HL-60 (cell line): Measurements from ENCODE around the gene DPCD.
A peak's percentile ranks its signal among the peaks of the same experiment; 100 is the strongest.
"Not testable (repeated sequence)": the region's sequence is repeated elsewhere in the genome, so short reads cannot be mapped to it uniquely, and the experiment has no call there.

Experiments used
- DNase-seq, 2 experiments: peaks; one replicate each; pipeline ENCODE4 v3.0.0-alpha.2; 2010 to 2020; ENCODE audit warnings: low read depth in 1 of 2, low spot score in 1 of 2
- H3K27ac ChIP-seq: fragments of 250-450 bp; sonication (Bioruptor Pico); replicated peaks from 2 replicates; pipeline ENCODE4 v1.5.1; 2020; ENCODE audit warnings: mild to moderate bottlenecking, moderate library complexity
- H3K27me3 ChIP-seq: fragments of 250-450 bp; sonication (Bioruptor Pico); 2 replicates; pipeline ENCODE4 v1.5.1; 2021; ENCODE audit warnings: mild to moderate bottlenecking, moderate library complexity; ENCODE audit not compliant: insufficient read depth, poor library complexity, severe bottlenecking
- H3K4me3 ChIP-seq: replicated peaks from 2 replicates; pipeline ENCODE4 v1.5.1; 2011; ENCODE audit warnings: mild to moderate bottlenecking, control low read depth, low read length; ENCODE audit not compliant: insufficient read depth
- GABPA ChIP-seq: IDR thresholded peaks from 2 replicates; pipeline ENCODE4 v1.6.1; 2012; ENCODE audit warnings: low read depth
- POLR2AphosphoS5 ChIP-seq: IDR thresholded peaks from 2 replicates; pipeline ENCODE4 v1.6.1; 2012; ENCODE audit warnings: low read depth
- SPI1 ChIP-seq: IDR thresholded peaks from 2 replicates; pipeline ENCODE4 v1.6.1; 2012; ENCODE audit warnings: low read depth, mild to moderate bottlenecking, borderline replicate concordance
- TF ChIP-seq, protein P1 (sequence below): IDR thresholded peaks from 2 replicates; pipeline ENCODE4 v1.6.1; 2012; ENCODE audit warnings: low read depth; ENCODE audit not compliant: insufficient replicate concordance
- TF ChIP-seq, protein P2 (sequence below): IDR thresholded peaks from one replicate; pipeline ENCODE4 v1.5.1; 2011; ENCODE audit warnings: low read length, control low read depth, inconsistent platforms; ENCODE audit not compliant: insufficient read depth

DPCD gene

DNA sequence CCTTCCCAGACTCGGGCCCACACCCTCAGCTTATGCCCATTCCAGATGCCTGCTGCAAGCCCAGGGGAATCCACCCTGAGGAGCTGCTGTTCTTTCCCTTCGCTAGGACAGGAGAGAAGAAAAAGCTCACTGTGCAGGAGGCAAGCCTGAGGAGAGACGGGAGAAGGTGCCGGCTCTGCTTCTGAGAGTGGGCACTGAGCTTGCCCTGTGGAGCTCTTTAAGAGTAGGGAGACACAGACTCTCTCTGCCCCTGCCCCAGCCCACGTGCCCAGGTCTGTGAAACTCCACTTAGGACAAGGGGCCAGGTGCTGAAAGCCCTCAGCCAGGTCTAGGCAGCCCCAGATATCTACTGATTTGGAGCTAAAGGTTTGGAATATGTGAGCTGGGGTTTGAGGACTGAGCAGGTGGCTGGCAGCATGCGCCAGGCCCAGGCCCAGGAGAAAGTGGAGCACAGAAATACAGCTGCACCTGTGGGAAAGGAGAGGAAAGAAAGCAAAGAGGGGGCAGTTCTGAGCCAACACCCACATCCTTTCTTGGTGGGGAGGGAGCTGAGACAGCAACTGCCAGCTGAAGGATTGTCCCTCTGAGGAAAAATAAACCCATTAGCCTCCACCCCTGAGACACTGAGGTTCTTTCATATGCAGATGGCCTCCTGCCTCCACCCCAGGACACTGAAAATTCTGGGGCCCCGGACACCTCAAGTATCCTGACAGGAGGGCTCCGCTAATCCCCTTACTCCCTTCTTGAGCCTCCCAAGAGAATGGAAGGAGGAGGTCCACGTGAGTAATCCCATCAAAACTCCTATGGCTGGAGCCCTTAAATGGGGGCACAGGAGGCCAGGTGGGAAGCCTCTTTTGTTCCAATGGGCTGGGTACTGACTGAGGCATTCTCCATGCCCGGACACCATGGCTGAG is 7.4 kb upstream of the DPCD start:
- no peak overlapping the region for H3K4me3 ChIP-seq
- no peak for TF ChIP-seq POLR2AphosphoS5
- TF ChIP-seq, protein P1, sequence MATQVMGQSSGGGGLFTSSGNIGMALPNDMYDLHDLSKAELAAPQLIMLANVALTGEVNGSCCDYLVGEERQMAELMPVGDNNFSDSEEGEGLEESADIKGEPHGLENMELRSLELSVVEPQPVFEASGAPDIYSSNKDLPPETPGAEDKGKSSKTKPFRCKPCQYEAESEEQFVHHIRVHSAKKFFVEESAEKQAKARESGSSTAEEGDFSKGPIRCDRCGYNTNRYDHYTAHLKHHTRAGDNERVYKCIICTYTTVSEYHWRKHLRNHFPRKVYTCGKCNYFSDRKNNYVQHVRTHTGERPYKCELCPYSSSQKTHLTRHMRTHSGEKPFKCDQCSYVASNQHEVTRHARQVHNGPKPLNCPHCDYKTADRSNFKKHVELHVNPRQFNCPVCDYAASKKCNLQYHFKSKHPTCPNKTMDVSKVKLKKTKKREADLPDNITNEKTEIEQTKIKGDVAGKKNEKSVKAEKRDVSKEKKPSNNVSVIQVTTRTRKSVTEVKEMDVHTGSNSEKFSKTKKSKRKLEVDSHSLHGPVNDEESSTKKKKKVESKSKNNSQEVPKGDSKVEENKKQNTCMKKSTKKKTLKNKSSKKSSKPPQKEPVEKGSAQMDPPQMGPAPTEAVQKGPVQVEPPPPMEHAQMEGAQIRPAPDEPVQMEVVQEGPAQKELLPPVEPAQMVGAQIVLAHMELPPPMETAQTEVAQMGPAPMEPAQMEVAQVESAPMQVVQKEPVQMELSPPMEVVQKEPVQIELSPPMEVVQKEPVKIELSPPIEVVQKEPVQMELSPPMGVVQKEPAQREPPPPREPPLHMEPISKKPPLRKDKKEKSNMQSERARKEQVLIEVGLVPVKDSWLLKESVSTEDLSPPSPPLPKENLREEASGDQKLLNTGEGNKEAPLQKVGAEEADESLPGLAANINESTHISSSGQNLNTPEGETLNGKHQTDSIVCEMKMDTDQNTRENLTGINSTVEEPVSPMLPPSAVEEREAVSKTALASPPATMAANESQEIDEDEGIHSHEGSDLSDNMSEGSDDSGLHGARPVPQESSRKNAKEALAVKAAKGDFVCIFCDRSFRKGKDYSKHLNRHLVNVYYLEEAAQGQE, result no peak
- TF ChIP-seq, protein P2, sequence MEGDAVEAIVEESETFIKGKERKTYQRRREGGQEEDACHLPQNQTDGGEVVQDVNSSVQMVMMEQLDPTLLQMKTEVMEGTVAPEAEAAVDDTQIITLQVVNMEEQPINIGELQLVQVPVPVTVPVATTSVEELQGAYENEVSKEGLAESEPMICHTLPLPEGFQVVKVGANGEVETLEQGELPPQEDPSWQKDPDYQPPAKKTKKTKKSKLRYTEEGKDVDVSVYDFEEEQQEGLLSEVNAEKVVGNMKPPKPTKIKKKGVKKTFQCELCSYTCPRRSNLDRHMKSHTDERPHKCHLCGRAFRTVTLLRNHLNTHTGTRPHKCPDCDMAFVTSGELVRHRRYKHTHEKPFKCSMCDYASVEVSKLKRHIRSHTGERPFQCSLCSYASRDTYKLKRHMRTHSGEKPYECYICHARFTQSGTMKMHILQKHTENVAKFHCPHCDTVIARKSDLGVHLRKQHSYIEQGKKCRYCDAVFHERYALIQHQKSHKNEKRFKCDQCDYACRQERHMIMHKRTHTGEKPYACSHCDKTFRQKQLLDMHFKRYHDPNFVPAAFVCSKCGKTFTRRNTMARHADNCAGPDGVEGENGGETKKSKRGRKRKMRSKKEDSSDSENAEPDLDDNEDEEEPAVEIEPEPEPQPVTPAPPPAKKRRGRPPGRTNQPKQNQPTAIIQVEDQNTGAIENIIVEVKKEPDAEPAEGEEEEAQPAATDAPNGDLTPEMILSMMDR, result no peak
- DNase-seq, result no peak
- no peaks in the 10 kb centered on the region for H3K27me3 ChIP-seq
- no peak overlapping the region for H3K27ac ChIP-seq

DNA sequence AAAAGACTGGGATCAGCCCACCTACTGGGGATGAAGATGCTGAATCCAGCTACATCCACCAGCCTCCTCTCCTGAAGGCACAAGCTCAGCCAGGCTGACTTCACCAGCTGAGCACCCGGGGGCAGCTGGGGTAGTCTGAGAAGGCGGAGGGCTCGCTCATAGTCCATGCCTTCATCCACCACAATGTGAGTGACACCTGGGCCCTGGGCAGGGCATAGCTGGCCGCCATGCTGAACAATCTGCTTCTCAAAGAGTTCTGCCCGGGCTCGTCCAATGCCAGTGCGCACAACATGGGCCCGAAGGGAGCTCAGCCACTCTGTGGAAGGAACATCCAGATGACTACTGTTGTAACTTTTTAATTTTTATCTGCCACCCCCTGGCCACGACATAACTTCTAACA is 2.3 kb upstream of the DPCD start:
- Histone ChIP-seq H3K27ac (no peak overlapping the region), H3K4me3 (no peak overlapping the region), H3K27me3 (no peaks in the 10 kb centered on the region)
- no peak for DNase-seq
- no peak for TF ChIP-seq GABPA
- TF ChIP-seq, protein P2, result no peak

DNA sequence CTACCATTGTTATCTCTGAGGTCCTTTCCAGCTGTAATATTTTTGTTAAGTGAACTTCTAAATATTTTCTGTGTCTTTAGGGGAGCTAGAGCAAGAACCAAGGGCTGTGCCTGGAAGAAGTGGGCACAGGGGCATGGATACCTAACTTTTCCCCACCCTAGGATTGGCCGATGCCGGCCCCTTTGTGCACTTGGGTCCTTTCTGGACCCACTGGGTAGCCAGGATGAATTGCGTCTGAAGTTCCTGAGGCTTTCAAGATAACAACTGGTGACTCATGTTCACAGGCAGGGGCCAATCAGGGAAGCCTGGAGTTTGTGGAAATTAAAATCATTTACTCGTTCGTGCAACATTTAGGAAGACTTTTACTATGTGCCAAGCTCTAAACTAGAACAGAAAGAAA is 758 bp downstream of the DPCD start:
- no peaks in the 10 kb centered on the region for H3K27me3 ChIP-seq
- peak overlapping the region; percentile 83 for H3K4me3 ChIP-seq
- no peak for DNase-seq
- no peak for TF ChIP-seq GABPA
- TF ChIP-seq, protein P2, result no peak
- TF ChIP-seq POLR2AphosphoS5, result no peak
- TF ChIP-seq SPI1, result no peak
- TF ChIP-seq, protein P1, result no peak
- H3K27ac ChIP-seq, result peak overlapping the region; percentile 74; the same call in 1 of the 2 replicates

DNA sequence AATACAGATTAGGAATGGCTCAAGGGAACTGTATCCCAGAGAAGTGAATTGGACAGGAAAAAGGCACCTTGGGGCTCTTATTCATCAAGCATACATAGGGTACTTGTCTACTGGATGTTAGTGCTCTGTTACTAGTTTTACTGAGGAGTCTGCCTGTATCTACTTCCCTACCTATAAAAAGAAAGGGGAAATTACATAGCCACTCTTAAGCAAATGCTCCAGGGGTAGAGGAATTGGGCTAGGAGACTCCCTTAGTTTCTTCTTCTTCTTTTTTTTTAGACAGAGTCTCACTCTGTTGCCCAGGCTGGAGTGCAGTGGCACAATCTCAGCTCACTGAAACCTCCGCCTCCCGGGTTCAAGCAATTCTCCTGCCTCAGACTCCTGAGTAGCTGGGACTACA is 5.2 kb downstream of the DPCD start:
- not testable (repeated sequence) for H3K27ac ChIP-seq, H3K27me3 ChIP-seq, H3K4me3 ChIP-seq
- peak in 1 of 2 experiments; percentile 31 for DNase-seq
